ENCODE data around the gene KNTC1. TPM values are rescaled to one million over a fixed set of nuclear protein-coding genes. Genes with fewer than 3 reads are reported as not detected.

KNTC1 gene
- 7.2 TPM for polyA plus RNA-seq (2012; ENCODE audit: insufficient read length, low read depth)

DNA sequence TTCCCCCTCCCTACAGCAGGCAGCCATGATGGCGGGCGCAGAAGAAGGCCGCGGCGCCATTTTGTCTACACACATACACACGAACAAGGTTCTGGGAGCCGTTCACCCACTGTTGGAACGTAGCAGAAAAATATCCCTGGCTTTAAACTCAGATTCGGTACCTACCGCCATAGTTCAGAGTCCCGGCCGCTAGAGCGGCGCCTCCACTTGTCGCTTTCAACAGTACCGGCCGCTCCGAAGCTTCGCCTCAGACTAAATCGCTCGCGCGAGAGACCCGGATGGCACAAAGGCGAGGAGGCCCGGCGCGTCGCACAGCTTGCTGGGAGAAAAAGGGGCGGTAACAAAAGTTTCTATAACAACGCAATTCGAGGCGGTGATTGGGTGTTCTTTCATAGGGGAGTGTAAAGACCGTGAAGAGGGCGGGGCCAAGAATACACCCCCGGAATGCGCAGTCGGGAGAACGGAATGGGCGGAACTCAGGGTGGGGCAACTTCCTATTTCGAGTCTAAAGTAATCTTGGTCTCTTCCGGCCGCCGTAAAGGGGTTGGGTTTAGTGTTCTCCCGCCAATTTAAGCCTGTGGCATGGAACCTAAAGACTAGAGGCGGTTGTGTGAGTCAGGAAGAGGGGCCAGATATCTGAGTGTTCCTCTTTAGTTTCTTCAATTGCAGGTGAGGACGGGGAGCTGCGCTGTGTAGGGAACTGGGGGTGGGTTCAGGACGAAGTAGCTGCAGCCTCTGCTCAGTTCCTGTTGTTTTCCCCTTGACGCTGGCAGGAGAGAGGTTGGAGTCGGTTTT, at the start of gene KNTC1, which contains the start of gene RSRC2:
KNTC1 (plus strand) TSS at position 567 of the 795 bp plus-strand sequence. CDS start 2,815 bp downstream, outside the sequence.
RSRC2 (minus strand) TSS at position 254 of the 795 bp plus-strand sequence; CDS start at position 171, 83 bp downstream.
- peak; percentile 95 for TF ChIP-seq SIN3A (IDR thresholded peaks at IDR 0.05; ENCODE audit: borderline replicate concordance, insufficient read depth, low read length)
- TF ChIP-seq POLR2AphosphoS5 (IDR thresholded peaks at IDR 0.05; ENCODE audit: low read depth, low read length) = peak; percentile 99
- TF ChIP-seq TAF1 (IDR thresholded peaks at IDR 0.05; ENCODE audit: borderline replicate concordance, insufficient read depth, low read length) = peak; percentile 91
- TF ChIP-seq FOXP2 (optimal IDR thresholded peaks at IDR 0.05; ENCODE audit: borderline replicate concordance, extremely low read depth, extremely low read length, insufficient read depth) = no peak
- TF ChIP-seq, protein P1, sequence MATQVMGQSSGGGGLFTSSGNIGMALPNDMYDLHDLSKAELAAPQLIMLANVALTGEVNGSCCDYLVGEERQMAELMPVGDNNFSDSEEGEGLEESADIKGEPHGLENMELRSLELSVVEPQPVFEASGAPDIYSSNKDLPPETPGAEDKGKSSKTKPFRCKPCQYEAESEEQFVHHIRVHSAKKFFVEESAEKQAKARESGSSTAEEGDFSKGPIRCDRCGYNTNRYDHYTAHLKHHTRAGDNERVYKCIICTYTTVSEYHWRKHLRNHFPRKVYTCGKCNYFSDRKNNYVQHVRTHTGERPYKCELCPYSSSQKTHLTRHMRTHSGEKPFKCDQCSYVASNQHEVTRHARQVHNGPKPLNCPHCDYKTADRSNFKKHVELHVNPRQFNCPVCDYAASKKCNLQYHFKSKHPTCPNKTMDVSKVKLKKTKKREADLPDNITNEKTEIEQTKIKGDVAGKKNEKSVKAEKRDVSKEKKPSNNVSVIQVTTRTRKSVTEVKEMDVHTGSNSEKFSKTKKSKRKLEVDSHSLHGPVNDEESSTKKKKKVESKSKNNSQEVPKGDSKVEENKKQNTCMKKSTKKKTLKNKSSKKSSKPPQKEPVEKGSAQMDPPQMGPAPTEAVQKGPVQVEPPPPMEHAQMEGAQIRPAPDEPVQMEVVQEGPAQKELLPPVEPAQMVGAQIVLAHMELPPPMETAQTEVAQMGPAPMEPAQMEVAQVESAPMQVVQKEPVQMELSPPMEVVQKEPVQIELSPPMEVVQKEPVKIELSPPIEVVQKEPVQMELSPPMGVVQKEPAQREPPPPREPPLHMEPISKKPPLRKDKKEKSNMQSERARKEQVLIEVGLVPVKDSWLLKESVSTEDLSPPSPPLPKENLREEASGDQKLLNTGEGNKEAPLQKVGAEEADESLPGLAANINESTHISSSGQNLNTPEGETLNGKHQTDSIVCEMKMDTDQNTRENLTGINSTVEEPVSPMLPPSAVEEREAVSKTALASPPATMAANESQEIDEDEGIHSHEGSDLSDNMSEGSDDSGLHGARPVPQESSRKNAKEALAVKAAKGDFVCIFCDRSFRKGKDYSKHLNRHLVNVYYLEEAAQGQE (IDR thresholded peaks at IDR 0.05; ENCODE audit: insufficient read depth in 1 of 2, low read depth in 2 of 2, low read length in 2 of 2) = peak in 1 of 2 experiments; percentile 66; a peak in 1 of 4 replicates

- TF ChIP-seq FOXP2 (optimal IDR thresholded peaks at IDR 0.05; ENCODE audit: borderline replicate concordance, extremely low read depth, extremely low read length, insufficient read depth) (no peak), SIN3A (IDR thresholded peaks at IDR 0.05; ENCODE audit: borderline replicate concordance, insufficient read depth, low read length) (no peak), POLR2AphosphoS5 (IDR thresholded peaks at IDR 0.05; ENCODE audit: low read depth, low read length) (no peak), TAF1 (IDR thresholded peaks at IDR 0.05; ENCODE audit: borderline replicate concordance, insufficient read depth, low read length) (no peak)
- TF ChIP-seq, protein P1 (IDR thresholded peaks at IDR 0.05; ENCODE audit: insufficient read depth in 1 of 2, low read depth in 2 of 2, low read length in 2 of 2) = no peak
Measured at GRCh38 chr12:122480753-122481152, 46.3 kb upstream of the KNTC1 start.

GRCh38 chr12:122481861-122482260, 45.2 kb upstream of the KNTC1 start:
- TF ChIP-seq SIN3A (IDR thresholded peaks at IDR 0.05; ENCODE audit: borderline replicate concordance, insufficient read depth, low read length) = no peak

DNA sequence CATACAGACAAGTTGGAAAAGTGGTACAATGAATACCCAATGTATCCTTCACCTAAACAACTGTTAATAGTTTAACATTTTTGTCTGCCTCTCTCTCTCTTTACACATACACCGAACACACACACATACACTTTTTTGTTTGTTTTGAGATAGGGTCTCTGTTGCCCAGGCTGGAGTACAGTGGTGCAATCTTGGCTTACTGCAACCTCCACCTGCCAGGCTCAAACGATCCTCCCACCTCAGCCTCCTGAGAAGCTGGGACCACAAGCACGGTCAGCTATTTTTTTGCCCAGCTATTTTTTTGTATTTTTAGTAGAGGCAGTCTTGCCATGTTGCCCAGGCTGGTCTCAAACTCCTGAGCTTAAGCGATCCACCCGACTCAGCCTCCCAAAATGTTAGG, 43.1 kb upstream of the KNTC1 start:
- TF ChIP-seq SIN3A (IDR thresholded peaks at IDR 0.05; ENCODE audit: borderline replicate concordance, insufficient read depth, low read length) (no peak), TAF1 (IDR thresholded peaks at IDR 0.05; ENCODE audit: borderline replicate concordance, insufficient read depth, low read length) (no peak), POLR2AphosphoS5 (IDR thresholded peaks at IDR 0.05; ENCODE audit: low read depth, low read length) (no peak), FOXP2 (optimal IDR thresholded peaks at IDR 0.05; ENCODE audit: borderline replicate concordance, extremely low read depth, extremely low read length, insufficient read depth) (no peak)
- TF ChIP-seq, protein P1 (IDR thresholded peaks at IDR 0.05; ENCODE audit: insufficient read depth in 1 of 2, low read depth in 2 of 2, low read length in 2 of 2) = no peak

- TF ChIP-seq TAF1 (IDR thresholded peaks at IDR 0.05; ENCODE audit: borderline replicate concordance, insufficient read depth, low read length) (no peak), SIN3A (IDR thresholded peaks at IDR 0.05; ENCODE audit: borderline replicate concordance, insufficient read depth, low read length) (no peak), POLR2AphosphoS5 (IDR thresholded peaks at IDR 0.05; ENCODE audit: low read depth, low read length) (no peak), FOXP2 (optimal IDR thresholded peaks at IDR 0.05; ENCODE audit: borderline replicate concordance, extremely low read depth, extremely low read length, insufficient read depth) (no peak)
- TF ChIP-seq, protein P1 (IDR thresholded peaks at IDR 0.05; ENCODE audit: insufficient read depth in 1 of 2, low read depth in 2 of 2, low read length in 2 of 2) = no peak
Measured at GRCh38 chr12:122486805-122487426, 40.1 kb upstream of the KNTC1 start.

Measured in PFSK-1 (cell line).